NCI-H146 (cell line): ENCODE results near the gene DGKD.

ENCODE experiments used
- DNase-seq: peaks from one replicate; lab custom pipeline; 2025; lab: John Stamatoyannopoulos, UW

DGKD gene

GRCh38 chr2:233446121-233446520 lies 91.8 kb downstream of the DGKD start:
- no peak for DNase-seq

- no peak for DNase-seq
Measured at GRCh38 chr2:233446606-233447305, 92.5 kb downstream of the DGKD start.

- no peak for DNase-seq
Measured at GRCh38 chr2:233447506-233448219, 93.4 kb downstream of the DGKD start.

- DNase-seq = no peak
Measured at GRCh38 chr2:233448220-233448559, 93.9 kb downstream of the DGKD start.

GRCh38 chr2:233448575-233448974 lies 94.3 kb downstream of the DGKD start:
- no peak for DNase-seq

GRCh38 chr2:233449081-233449901 lies 95.0 kb downstream of the DGKD start:
- DNase-seq = no peak

- no peak for DNase-seq
Measured at GRCh38 chr2:233449921-233450863, 95.9 kb downstream of the DGKD start.

- DNase-seq = no peak
Measured at GRCh38 chr2:233450864-233451575, 96.7 kb downstream of the DGKD start.

- DNase-seq = no peak
Measured at GRCh38 chr2:233451950-233452349, 97.7 kb downstream of the DGKD start.

GRCh38 chr2:233453111-233453915 lies 99.0 kb downstream of the DGKD start:
- DNase-seq = no peak

GRCh38 chr2:233453916-233454315 lies 99.6 kb downstream of the DGKD start:
- no peak for DNase-seq

GRCh38 chr2:233455006-233455405 lies 100.7 kb downstream of the DGKD start:
- no peak for DNase-seq

- no peak for DNase-seq
Measured at GRCh38 chr2:233455491-233455890, 101.2 kb downstream of the DGKD start.

GRCh38 chr2:233456111-233456510 lies 101.8 kb downstream of the DGKD start:
- no peak for DNase-seq

GRCh38 chr2:233456934-233457333 lies 102.6 kb downstream of the DGKD start:
- no peak for DNase-seq

- DNase-seq = no peak
Measured at GRCh38 chr2:233457356-233457755, 103.1 kb downstream of the DGKD start.

- no peak for DNase-seq
Measured at GRCh38 chr2:233458031-233458610, 103.8 kb downstream of the DGKD start.

GRCh38 chr2:233458826-233459225 lies 104.5 kb downstream of the DGKD start:
- no peak for DNase-seq

- DNase-seq = no peak
Measured at GRCh38 chr2:233459426-233459825, 105.1 kb downstream of the DGKD start.
